SH-SY5Y (cell line): Measurements from ENCODE around the gene HES7.

Experiments used
- GATA2 ChIP-seq: IDR thresholded peaks from 2 replicates; pipeline ENCODE4 v1.6.1; 2011; ENCODE audit warnings: mild to moderate bottlenecking, low read depth, low read length
- GATA3 ChIP-seq: IDR thresholded peaks from 2 replicates; pipeline ENCODE4 v1.6.1; 2011; ENCODE audit warnings: low read depth, mild to moderate bottlenecking, low read length, moderate library complexity

GRCh38 chr17:8121407-8121680 is 2.6 kb downstream of the HES7 start:
- TF ChIP-seq GATA2 (no peak), GATA3 (no peak)
